CD8-positive, alpha-beta memory T cell (primary cell): ENCODE measurements around the gene ITSN1. TPM values are rescaled to one million over a fixed set of nuclear protein-coding genes. Genes with fewer than 3 reads are reported as not detected.
"Not testable (repeated sequence)": the region's sequence is repeated elsewhere in the genome, so short reads cannot be mapped to it uniquely, and the experiment has no call there.

ENCODE experiments used
- CTCF ChIA-PET: fragments of 350-600 bp; sonication (Branson Sonifier 250); formaldehyde crosslinking; loops from one replicate; lab custom pipeline; 2021; ENCODE audit warnings: antibody characterized with exemption; lab: Charles Lee
- POLR2A ChIA-PET: fragments of 350-600 bp; sonication (Branson Sonifier 250); formaldehyde crosslinking; loops from one replicate; lab custom pipeline; 2021; ENCODE audit warnings: antibody characterized with exemption; lab: Charles Lee
- DNase-seq, 5 donors: peaks; one replicate each; pipeline versions ENCODE4 v3.0.0 to v3.0.0-alpha.2; 2020 to 2022; ENCODE audit warnings: mixed read lengths in 1 of 5
- H3K27ac ChIP-seq: one replicate; pipeline ENCODE4 v1.7.0; 2013; ENCODE audit warnings: low read depth, mild to moderate bottlenecking, low read length, moderate library complexity
- H3K27me3 ChIP-seq: 2 replicates; pipeline ENCODE4 v1.7.0; 2013; ENCODE audit warnings: low read length, mild to moderate bottlenecking; ENCODE audit not compliant: insufficient read depth, poor library complexity, severe bottlenecking
- H3K36me3 ChIP-seq: 2 replicates; pipeline ENCODE4 v1.7.0; 2013; ENCODE audit warnings: mild to moderate bottlenecking, low read length, moderate library complexity; ENCODE audit not compliant: insufficient read depth
- H3K4me1 ChIP-seq: 2 replicates; pipeline ENCODE4 v1.7.0; 2013; ENCODE audit warnings: mild to moderate bottlenecking, low read length, moderate library complexity; ENCODE audit not compliant: insufficient read depth
- H3K4me3 ChIP-seq: 2 replicates; pipeline ENCODE4 v1.7.0; 2013; ENCODE audit warnings: mild to moderate bottlenecking, low read length
- H3K9me3 ChIP-seq: 2 replicates; pipeline ENCODE4 v1.7.0; 2013; ENCODE audit warnings: mild to moderate bottlenecking, low read length
- H3K27ac Mint-ChIP-seq, 8 donors: one replicate each; pipeline ENCODE4 v1.8.0; 2020 to 2021; ENCODE audit warnings: mixed read lengths in 8 of 8, mild to moderate bottlenecking in 6 of 8, inconsistent platforms in 3 of 8, moderate library complexity in 3 of 8
- H3K27me3 Mint-ChIP-seq, 2 donors: one replicate each; pipeline ENCODE4 v1.8.0; 2020 to 2021; ENCODE audit warnings: mixed read lengths in 2 of 2, mild to moderate bottlenecking in 1 of 2, moderate library complexity in 1 of 2
- H3K36me3 Mint-ChIP-seq, 3 donors: one replicate each; pipeline ENCODE4 v1.8.0; 2020 to 2021; ENCODE audit warnings: mixed read lengths in 3 of 3, inconsistent platforms in 1 of 3, mild to moderate bottlenecking in 1 of 3
- H3K4me1 Mint-ChIP-seq, 3 donors: one replicate each; pipeline ENCODE4 v1.8.0; 2020 to 2021; ENCODE audit warnings: mixed read lengths in 3 of 3, inconsistent platforms in 1 of 3, mild to moderate bottlenecking in 1 of 3
- H3K4me3 Mint-ChIP-seq, 7 donors: one replicate each; pipeline ENCODE4 v1.8.0; 2020 to 2021; ENCODE audit warnings: mixed read lengths in 7 of 7, mild to moderate bottlenecking in 6 of 7, moderate library complexity in 4 of 7, inconsistent platforms in 2 of 7
- H3K9me3 Mint-ChIP-seq, 5 donors: one replicate each; pipeline ENCODE4 v1.8.0; 2020 to 2022; ENCODE audit warnings: mixed read lengths in 5 of 5, mild to moderate bottlenecking in 3 of 5, moderate library complexity in 2 of 5, inconsistent platforms in 1 of 5
- polyA plus RNA-seq: library from polyadenylated mRNA; unstranded; fragments of 300-500 nt; fragmentation: Illumina TruSeq; gene quantifications from one replicate; pipeline ENCODE4 v1.2.3, GENCODE V29; 2021
- total RNA-seq, 2 experiments: library from RNA; stranded (reverse); gene quantifications; one replicate each; pipeline ENCODE4 v1.2.3, GENCODE V29; 2021

The ITSN1 gene
- total and polyA plus RNA-seq, 3 experiments from 2014 or later = 2.7 to 5.5 (median 4.9) TPM

DNA sequence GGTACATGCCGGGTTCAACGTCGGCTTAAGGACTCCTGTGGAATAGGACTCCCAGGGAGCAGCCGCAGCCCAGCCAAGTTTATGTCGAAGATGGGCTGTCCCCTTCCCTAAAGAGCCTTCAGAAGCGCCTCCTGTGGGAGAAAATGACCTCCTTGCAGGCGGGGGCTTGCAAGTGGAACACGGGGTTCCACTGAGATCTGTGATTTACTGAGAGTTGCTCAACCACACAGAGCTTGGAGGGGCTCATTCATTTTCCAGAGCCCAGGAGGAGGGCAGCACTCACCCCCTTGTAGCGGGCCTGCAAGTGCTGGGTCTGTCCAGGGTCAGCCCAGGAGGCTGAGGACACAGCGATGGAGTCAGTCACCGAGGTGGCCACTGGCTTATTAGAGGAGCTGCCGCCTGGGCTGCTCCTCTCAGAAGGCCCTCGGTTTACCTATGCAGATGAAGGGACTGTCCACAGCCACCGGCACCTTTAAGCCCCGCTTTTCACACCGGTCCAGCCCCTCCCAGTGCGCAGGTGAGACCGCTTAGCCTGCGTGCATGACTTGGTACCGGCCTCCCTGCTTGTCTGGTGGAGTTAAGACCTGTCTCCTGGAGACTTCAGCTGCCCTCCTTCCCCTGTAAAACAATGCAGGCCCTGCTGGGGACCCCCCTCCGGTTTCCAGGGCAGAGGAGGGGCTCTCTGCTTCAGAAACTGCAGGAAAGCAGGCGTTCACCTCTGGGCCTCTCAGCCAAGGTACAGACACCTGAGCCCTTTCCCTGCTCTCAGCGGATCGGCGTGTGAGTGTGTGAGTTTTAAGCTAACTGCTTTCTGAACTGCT, 215.8 kb downstream of the ITSN1 start:
- ChIA-PET CTCF (no interaction called here), POLR2A (no interaction called here)
- no peaks in the 10 kb centered on the region for H3K4me1 Mint-ChIP-seq
- Histone ChIP-seq H3K9me3 (no peaks in the 10 kb centered on the region), H3K4me3 (no peak overlapping the region), H3K27me3 (no peaks in the 10 kb centered on the region), H3K27ac (no peak overlapping the region), H3K4me1 (no peaks in the 10 kb centered on the region), H3K36me3 (no peaks in the 10 kb centered on the region)
- no peak overlapping the region for H3K27ac Mint-ChIP-seq
- no peaks in the 10 kb centered on the region for H3K36me3 Mint-ChIP-seq
- no peaks in the 10 kb centered on the region for H3K9me3 Mint-ChIP-seq
- DNase-seq = no peak
- H3K27me3 Mint-ChIP-seq = peaks cover 8 to 24% of the 10 kb centered on the region in 2 donors
- no peak overlapping the region for H3K4me3 Mint-ChIP-seq

DNA sequence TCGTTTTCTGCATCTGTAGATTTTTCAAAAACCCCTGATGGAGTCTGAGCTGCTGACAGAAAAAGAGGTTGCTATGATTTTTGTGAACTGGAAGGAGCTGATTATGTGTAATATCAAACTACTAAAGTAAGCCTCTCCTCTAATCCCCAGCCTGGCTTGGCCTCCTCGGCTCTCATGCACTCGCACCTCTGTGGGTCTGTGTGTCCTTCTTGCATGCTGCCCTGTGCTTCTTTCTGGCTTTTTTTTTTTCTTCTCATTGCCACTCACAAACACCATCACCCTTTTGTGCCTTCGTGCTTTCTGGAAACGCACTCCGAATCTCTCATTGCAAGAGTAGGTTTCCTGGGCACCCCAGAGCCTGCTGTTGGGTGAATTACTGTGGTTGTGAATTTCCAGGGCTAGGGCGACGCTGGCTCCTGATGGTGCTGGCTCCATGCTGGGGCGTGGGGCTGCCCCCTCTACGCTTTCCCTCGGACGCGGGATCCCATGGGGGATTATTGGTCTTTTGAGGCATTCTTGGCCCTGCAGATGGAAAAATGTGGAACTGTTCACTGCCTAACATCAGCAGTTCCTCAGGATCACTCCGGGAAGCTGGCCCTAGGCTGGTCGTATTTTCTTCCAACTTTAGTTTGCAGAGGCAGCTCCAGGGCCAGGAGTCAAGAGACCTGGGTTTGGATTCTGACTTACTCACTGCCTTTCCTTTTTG, 216.5 kb downstream of the ITSN1 start:
- no peak overlapping the region for H3K27ac Mint-ChIP-seq
- no peak overlapping the region for H3K27ac ChIP-seq
- H3K4me1 Mint-ChIP-seq = no peaks in the 10 kb centered on the region
- H3K36me3 ChIP-seq = no peaks in the 10 kb centered on the region
- no peaks in the 10 kb centered on the region for H3K4me1 ChIP-seq
- no peaks in the 10 kb centered on the region for H3K27me3 ChIP-seq
- no peaks in the 10 kb centered on the region for H3K9me3 ChIP-seq
- no peak for DNase-seq
- POLR2A ChIA-PET = no interaction called here
- CTCF ChIA-PET = no interaction called here
- peaks cover 8 to 24% of the 10 kb centered on the region in 2 donors for H3K27me3 Mint-ChIP-seq
- no peak overlapping the region for H3K4me3 ChIP-seq
- H3K4me3 Mint-ChIP-seq = no peak overlapping the region
- H3K36me3 Mint-ChIP-seq = no peaks in the 10 kb centered on the region
- no peaks in the 10 kb centered on the region for H3K9me3 Mint-ChIP-seq

DNA sequence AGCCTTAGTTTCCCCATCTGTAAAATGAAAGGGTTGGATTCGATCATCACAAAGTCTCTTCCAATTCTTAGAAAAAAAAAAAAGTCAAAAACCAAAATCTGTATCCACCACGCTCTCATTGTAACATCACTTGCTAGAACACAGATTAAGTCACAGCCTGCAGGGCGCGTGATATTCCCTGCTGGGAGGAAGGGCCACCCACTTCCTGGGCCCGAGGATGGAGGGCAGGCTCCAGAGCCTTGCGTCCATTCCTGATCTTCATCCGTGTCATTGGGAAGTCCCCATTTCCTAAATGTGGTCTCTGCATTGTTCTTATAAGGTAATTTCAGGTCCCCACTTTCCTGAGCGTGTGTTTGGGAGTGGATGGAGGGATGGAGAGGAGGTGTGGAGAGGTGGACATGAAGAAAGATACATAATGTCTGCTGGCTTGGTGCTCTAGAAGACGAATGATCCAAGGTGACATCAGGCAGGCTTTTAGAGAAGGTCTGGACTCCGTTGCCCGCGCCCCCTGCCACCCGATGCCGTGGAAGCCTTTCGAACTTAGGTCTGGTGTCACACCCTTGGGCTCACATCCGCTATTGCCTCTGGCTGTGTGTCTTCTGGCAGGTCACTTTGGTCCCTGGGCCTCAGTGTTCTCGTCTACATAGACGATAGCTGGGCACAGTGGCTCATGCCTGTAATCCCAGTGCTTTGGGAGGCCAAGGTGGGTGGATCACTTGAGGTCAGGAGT, 217.2 kb downstream of the ITSN1 start:
- ChIA-PET CTCF (no interaction called here), POLR2A (no interaction called here)
- no peak overlapping the region for H3K4me3 Mint-ChIP-seq

DNA sequence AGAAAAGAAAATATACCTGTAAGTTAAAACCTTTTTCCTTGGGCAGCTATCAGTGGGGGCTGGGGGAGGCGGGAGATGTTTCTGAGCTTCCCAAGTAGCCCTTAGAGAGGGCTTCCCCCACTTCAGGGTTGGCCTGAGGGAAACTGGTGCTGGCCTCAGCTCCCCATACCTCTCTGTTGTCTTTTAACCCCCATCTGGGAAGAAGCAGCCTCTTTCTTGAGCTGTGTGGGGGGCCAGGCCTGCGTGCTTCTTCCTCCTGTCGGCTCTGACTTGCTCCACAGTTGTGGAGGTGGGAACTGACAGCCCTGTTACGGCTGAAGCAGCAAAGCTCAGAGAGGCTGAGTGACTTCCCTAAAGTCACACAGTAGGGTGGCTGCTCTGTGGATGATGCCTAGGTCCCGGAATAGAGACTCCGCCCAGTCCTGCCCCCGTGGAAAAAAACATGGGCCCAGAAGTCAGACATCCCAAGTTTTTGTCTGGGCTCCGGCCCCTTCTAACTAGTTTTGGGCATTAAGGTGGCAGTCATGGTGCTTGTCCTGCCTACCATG, 218.1 kb downstream of the ITSN1 start:
- Histone ChIP-seq H3K27me3 (no peaks in the 10 kb centered on the region), H3K4me1 (no peaks in the 10 kb centered on the region), H3K4me3 (no peak overlapping the region), H3K27ac (no peak overlapping the region), H3K36me3 (no peaks in the 10 kb centered on the region), H3K9me3 (no peaks in the 10 kb centered on the region)
- Mint-ChIP-seq H3K36me3 (no peaks in the 10 kb centered on the region), H3K9me3 (no peaks in the 10 kb centered on the region), H3K4me3 (no peak overlapping the region), H3K27me3 (peaks cover 12 to 32% of the 10 kb centered on the region in 2 donors), H3K4me1 (no peaks in the 10 kb centered on the region), H3K27ac (no peak overlapping the region)
- ChIA-PET POLR2A (no interaction called here), CTCF (no interaction called here)
- no peak for DNase-seq

More for the DNA sequence above, 217.2 kb downstream of the ITSN1 start:
- Mint-ChIP-seq H3K36me3 (no peaks in the 10 kb centered on the region), H3K27me3 (peaks cover 8 to 27% of the 10 kb centered on the region in 2 donors), H3K9me3 (no peaks in the 10 kb centered on the region), H3K4me1 (no peaks in the 10 kb centered on the region), H3K27ac (no peak overlapping the region)
- H3K27ac ChIP-seq = no peak overlapping the region
- DNase-seq = no peak
- no peaks in the 10 kb centered on the region for H3K36me3 ChIP-seq
- H3K9me3 ChIP-seq = no peaks in the 10 kb centered on the region
- H3K27me3 ChIP-seq = no peaks in the 10 kb centered on the region
- H3K4me1 ChIP-seq = no peaks in the 10 kb centered on the region
- no peak overlapping the region for H3K4me3 ChIP-seq

- DNase-seq = no peak
- Histone ChIP-seq H3K27ac (no peak overlapping the region), H3K4me1 (no peaks in the 10 kb centered on the region), H3K4me3 (no peak overlapping the region), H3K27me3 (no peaks in the 10 kb centered on the region), H3K9me3 (no peaks in the 10 kb centered on the region), H3K36me3 (no peaks in the 10 kb centered on the region)
- H3K4me1 Mint-ChIP-seq = no peaks in the 10 kb centered on the region
- no peak overlapping the region for H3K4me3 Mint-ChIP-seq
- H3K9me3 Mint-ChIP-seq = no peaks in the 10 kb centered on the region
- H3K27ac Mint-ChIP-seq = no peak overlapping the region
- peaks cover 16 to 38% of the 10 kb centered on the region in 2 donors for H3K27me3 Mint-ChIP-seq
- H3K36me3 Mint-ChIP-seq = no peaks in the 10 kb centered on the region
- CTCF ChIA-PET = no interaction called here
- POLR2A ChIA-PET = no interaction called here
Observed at GRCh38 chr21:33861125-33861524, 218.8 kb downstream of the ITSN1 start.

- H3K9me3 ChIP-seq, CTCF ChIA-PET, H3K9me3 Mint-ChIP-seq, H3K27ac ChIP-seq, H3K27me3 ChIP-seq, H3K27ac Mint-ChIP-seq, H3K36me3 Mint-ChIP-seq, H3K36me3 ChIP-seq, DNase-seq, POLR2A ChIA-PET, H3K4me1 Mint-ChIP-seq, H3K4me1 ChIP-seq, H3K4me3 ChIP-seq, H3K4me3 Mint-ChIP-seq: not testable (repeated sequence)
- peaks cover 18 to 45% of the 10 kb centered on the region in 2 donors for H3K27me3 Mint-ChIP-seq
Observed at GRCh38 chr21:33863191-33863590, 220.9 kb downstream of the ITSN1 start.

- Mint-ChIP-seq H3K27me3 (peaks cover 14 to 36% of the 10 kb centered on the region in 2 donors), H3K27ac (no peak overlapping the region), H3K4me3 (no peak overlapping the region), H3K4me1 (peaks cover 1 to 7% (median 3%) of the 10 kb centered on the region in 3 donors), H3K36me3 (no peaks in the 10 kb centered on the region), H3K9me3 (no peaks in the 10 kb centered on the region)
- H3K27me3 ChIP-seq = no peaks in the 10 kb centered on the region
- ChIA-PET CTCF (no interaction called here), POLR2A (no interaction called here)
- no peaks in the 10 kb centered on the region for H3K9me3 ChIP-seq
- no peak overlapping the region for H3K27ac ChIP-seq
- H3K4me3 ChIP-seq = no peak overlapping the region
- H3K4me1 ChIP-seq = no peaks in the 10 kb centered on the region
- no peaks in the 10 kb centered on the region for H3K36me3 ChIP-seq
- DNase-seq = no peak
Observed at GRCh38 chr21:33864150-33864549, 221.8 kb downstream of the ITSN1 start.

- no peak overlapping the region for H3K27ac ChIP-seq
- ChIA-PET POLR2A (no interaction called here), CTCF (no interaction called here)
- no peaks in the 10 kb centered on the region for H3K9me3 ChIP-seq
- Mint-ChIP-seq H3K4me3 (no peak overlapping the region), H3K9me3 (no peaks in the 10 kb centered on the region), H3K36me3 (no peaks in the 10 kb centered on the region), H3K27ac (no peak overlapping the region), H3K27me3 (peaks cover 14 to 30% of the 10 kb centered on the region in 2 donors), H3K4me1 (peaks cover 1 to 7% (median 3%) of the 10 kb centered on the region in 3 donors)
- no peaks in the 10 kb centered on the region for H3K4me1 ChIP-seq
- no peak for DNase-seq
- no peak overlapping the region for H3K4me3 ChIP-seq
- no peaks in the 10 kb centered on the region for H3K36me3 ChIP-seq
- no peaks in the 10 kb centered on the region for H3K27me3 ChIP-seq
Observed at GRCh38 chr21:33865176-33865575, 222.9 kb downstream of the ITSN1 start.
